Spinal cord (tissue), 10 donors: ENCODE data around the gene TMEM204. TPM values are rescaled to one million over a fixed set of nuclear protein-coding genes. Genes with fewer than 3 reads are reported as not detected.
A peak's percentile ranks its signal among the peaks of the same experiment; 100 is the strongest.

Experiments used
- DNase-seq, 6 donors: peaks; one replicate each; pipeline versions ENCODE4 v3.0.0 to v3.0.0-alpha.2; 2013 to 2015; ENCODE audit warnings: low spot score in 6 of 6, low read depth in 4 of 6
- H3K27ac ChIP-seq: one replicate; pipeline ENCODE4 v1.5.1; 2013; ENCODE audit warnings: low read depth, low read length, control low read depth
- H3K27me3 ChIP-seq: one replicate; pipeline ENCODE4 v1.6.1; 2013; ENCODE audit warnings: low read length; ENCODE audit not compliant: control insufficient read depth, insufficient read depth
- H3K36me3 ChIP-seq: one replicate; pipeline ENCODE4 v1.6.1; 2013; ENCODE audit warnings: low read length; ENCODE audit not compliant: control insufficient read depth, insufficient read depth
- H3K4me1 ChIP-seq: one replicate; pipeline ENCODE4 v1.6.1; 2013; ENCODE audit warnings: low read length; ENCODE audit not compliant: control insufficient read depth, insufficient read depth
- H3K4me3 ChIP-seq: one replicate; pipeline ENCODE4 v1.5.1; 2013; ENCODE audit warnings: low read depth, low read length, control low read depth
- H3K9me3 ChIP-seq: one replicate; pipeline ENCODE4 v1.6.1; 2013; ENCODE audit warnings: low read length; ENCODE audit not compliant: control insufficient read depth, insufficient read depth
- WGBS: methylation state at CpG from one replicate; pipeline ENCODE4 v1.1.5; 2013; ENCODE audit warnings: missing lambda C conversion rate; ENCODE audit not compliant: insufficient coverage; 5-methylcytosine and 5-hydroxymethylcytosine counted together
- polyA plus RNA-seq, 2 donors: library from polyadenylated mRNA; unstranded; fragments of 120-200 nt; gene quantifications; one replicate each; pipeline ENCODE4 v1.2.1, GENCODE V29; 2013; ENCODE audit not compliant: insufficient read length in 2 of 2
- total RNA-seq, 2 donors: library from RNA; depleted of rRNA in 1 of 2; stranded (reverse); fragments of 120-200 nt in 1 of 2; fragments of >200 nt in 1 of 2; gene quantifications; one replicate each; pipeline versions ENCODE4 v1.2.3 to v1.2.4, GENCODE V29; 2013 to 2014
- donor health status: healthy.

The TMEM204 gene
- total and polyA plus RNA-seq, 4 donors = 3.0 to 18.8 (median 9.3) TPM

- H3K4me3 ChIP-seq = no peak overlapping the region
- H3K4me1 ChIP-seq = peaks cover 2% of the 10 kb centered on the region
- peak overlapping the region; percentile 16 for H3K27ac ChIP-seq
- no peaks in the 10 kb centered on the region for H3K9me3 ChIP-seq
- 94% methylated on average over 15 of the region's 19 CpGs for whole genome bisulfite sequencing
- peak in 1 of 6 donors; percentile 35 for DNase-seq
- H3K36me3 ChIP-seq = peaks cover 87% of the 10 kb centered on the region
- no peaks in the 10 kb centered on the region for H3K27me3 ChIP-seq
These were observed 20.7 kb downstream of the TMEM204 start for GRCh38 chr16:1553946-1554825.

GRCh38 chr16:1554826-1555445 lies 21.5 kb downstream of the TMEM204 start:
- Histone ChIP-seq H3K4me3 (no peak overlapping the region), H3K9me3 (no peaks in the 10 kb centered on the region), H3K36me3 (peaks cover 87% of the 10 kb centered on the region), H3K27me3 (no peaks in the 10 kb centered on the region), H3K27ac (peak overlapping the region; percentile 16), H3K4me1 (no peaks in the 10 kb centered on the region)
- DNase-seq = no peak
- WGBS = 96% methylated on average over 30 of the region's 34 CpGs

GRCh38 chr16:1556254-1556653 lies 22.8 kb downstream of the TMEM204 start:
- Histone ChIP-seq H3K36me3 (peaks cover 89% of the 10 kb centered on the region), H3K4me3 (no peak overlapping the region), H3K27me3 (no peaks in the 10 kb centered on the region), H3K9me3 (no peaks in the 10 kb centered on the region), H3K4me1 (no peaks in the 10 kb centered on the region), H3K27ac (peak overlapping the region; percentile 80)
- DNase-seq = peak in 1 of 6 donors; percentile 70
- 79% methylated on average over 12 of the region's 13 CpGs for WGBS

DNA sequence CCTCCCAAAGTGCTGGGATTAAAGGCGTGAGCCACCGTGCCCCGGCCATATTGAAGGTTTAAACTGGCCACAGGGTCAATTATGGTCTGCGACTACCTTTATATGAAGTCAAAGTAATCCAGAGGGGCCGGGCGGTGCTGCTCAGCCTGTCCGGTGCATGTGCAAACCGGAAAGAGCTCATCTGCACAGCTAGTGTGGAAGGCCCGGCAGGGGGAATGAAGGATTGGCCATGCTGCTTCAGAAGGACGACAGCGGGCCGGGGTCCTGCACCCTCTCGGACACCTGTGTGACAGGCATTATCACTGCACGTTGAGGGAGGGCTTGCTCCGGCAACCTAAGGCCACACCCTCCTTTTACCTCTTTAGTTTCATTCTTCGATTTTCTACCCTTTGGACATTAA lies 23.6 kb downstream of the TMEM204 start:
- Histone ChIP-seq H3K36me3 (peaks cover 88% of the 10 kb centered on the region), H3K27me3 (no peaks in the 10 kb centered on the region), H3K9me3 (no peaks in the 10 kb centered on the region), H3K27ac (peak overlapping the region; percentile 80), H3K4me3 (no peak overlapping the region), H3K4me1 (no peaks in the 10 kb centered on the region)
- DNase-seq = no peak
- 95% methylated on average over 12 of the region's 16 CpGs for WGBS

DNA sequence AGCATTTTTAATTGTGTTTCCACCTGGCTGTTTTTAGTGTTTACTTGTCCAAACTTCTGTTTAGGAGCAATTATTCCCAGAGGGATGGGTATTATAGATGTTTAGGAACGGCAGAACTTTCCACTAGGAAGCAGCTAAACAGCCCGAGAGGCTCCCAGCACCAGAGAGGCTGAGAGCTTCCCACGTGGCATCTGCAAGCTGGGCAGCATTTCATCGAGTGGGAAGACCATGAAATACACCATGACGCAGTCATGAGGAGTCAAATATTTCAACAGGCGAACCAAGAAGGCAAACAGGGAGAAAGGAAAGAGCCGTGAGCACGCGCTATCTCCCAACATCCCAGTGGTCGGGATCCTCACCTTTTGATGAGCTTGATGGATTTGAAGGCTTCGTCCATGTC lies 24.1 kb downstream of the TMEM204 start:
- no peaks in the 10 kb centered on the region for H3K27me3 ChIP-seq
- no peak overlapping the region for H3K4me3 ChIP-seq
- no peak for DNase-seq
- H3K4me1 ChIP-seq = no peaks in the 10 kb centered on the region
- no peak overlapping the region for H3K27ac ChIP-seq
- H3K9me3 ChIP-seq = no peaks in the 10 kb centered on the region
- H3K36me3 ChIP-seq = peaks cover 90% of the 10 kb centered on the region
- WGBS = 94% methylated on average over 11 of the region's 11 CpGs

DNA sequence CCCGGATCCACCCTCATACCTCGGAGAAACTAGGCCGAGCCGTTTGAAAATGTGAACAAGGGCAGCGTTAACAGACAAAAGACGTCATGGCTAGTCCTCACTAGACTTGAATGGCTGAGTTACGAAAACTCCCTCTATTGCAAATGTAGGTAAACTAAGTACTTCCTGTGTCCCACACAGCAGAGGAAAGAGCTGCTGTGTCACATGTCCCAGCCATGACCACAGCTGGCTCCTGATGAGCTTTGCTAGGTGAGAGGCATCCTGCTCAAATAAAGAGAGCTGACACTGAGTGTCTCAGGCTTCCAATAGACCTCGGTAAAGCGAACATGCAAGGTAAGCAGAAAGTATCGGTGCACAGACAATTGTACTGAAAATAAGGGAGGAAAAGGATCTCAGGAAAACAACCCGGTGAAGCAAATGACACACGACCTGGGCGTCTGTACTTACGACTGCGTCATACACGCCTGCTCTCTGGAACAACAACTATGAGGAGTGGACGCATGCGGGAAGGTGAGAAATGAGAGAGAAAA lies 26.0 kb downstream of the TMEM204 start:
- Histone ChIP-seq H3K4me3 (no peak overlapping the region), H3K9me3 (no peaks in the 10 kb centered on the region), H3K27ac (no peak overlapping the region), H3K36me3 (peaks cover 93% of the 10 kb centered on the region), H3K4me1 (no peaks in the 10 kb centered on the region), H3K27me3 (no peaks in the 10 kb centered on the region)
- WGBS = 95% methylated on average over 11 of the region's 18 CpGs
- no peak for DNase-seq

DNA sequence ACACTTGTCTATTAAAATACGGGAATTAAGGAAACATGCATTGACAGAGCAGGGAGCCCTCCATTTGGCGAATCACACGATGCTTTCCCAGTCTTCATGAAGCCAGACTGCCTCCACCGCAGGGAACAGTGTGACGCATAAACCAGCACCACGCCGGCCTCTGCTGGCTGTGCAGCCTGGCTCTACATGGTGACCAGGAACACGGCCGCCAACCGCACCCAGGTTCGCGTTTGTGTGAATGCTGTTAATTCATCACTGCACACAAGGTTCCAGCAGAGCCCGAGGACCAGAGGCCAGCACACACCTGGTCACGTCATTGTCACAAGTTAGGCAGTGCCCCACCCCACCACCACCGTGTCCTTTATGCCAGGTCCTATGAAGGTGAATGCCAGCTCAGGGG lies 26.7 kb downstream of the TMEM204 start:
- DNase-seq = no peak
- peaks cover 93% of the 10 kb centered on the region for H3K36me3 ChIP-seq
- H3K27me3 ChIP-seq = no peaks in the 10 kb centered on the region
- H3K4me1 ChIP-seq = no peaks in the 10 kb centered on the region
- no peak overlapping the region for H3K27ac ChIP-seq
- H3K9me3 ChIP-seq = no peaks in the 10 kb centered on the region
- no peak overlapping the region for H3K4me3 ChIP-seq
- 95% methylated on average over 14 of the region's 15 CpGs for WGBS

- Histone ChIP-seq H3K9me3 (no peaks in the 10 kb centered on the region), H3K36me3 (peaks cover 91% of the 10 kb centered on the region), H3K4me1 (no peaks in the 10 kb centered on the region), H3K4me3 (no peak overlapping the region), H3K27ac (no peak overlapping the region), H3K27me3 (no peaks in the 10 kb centered on the region)
- no peak for DNase-seq
- WGBS = 87% methylated on average over 12 of the region's 12 CpGs
These were observed 27.4 kb downstream of the TMEM204 start for GRCh38 chr16:1560866-1561265.

DNA sequence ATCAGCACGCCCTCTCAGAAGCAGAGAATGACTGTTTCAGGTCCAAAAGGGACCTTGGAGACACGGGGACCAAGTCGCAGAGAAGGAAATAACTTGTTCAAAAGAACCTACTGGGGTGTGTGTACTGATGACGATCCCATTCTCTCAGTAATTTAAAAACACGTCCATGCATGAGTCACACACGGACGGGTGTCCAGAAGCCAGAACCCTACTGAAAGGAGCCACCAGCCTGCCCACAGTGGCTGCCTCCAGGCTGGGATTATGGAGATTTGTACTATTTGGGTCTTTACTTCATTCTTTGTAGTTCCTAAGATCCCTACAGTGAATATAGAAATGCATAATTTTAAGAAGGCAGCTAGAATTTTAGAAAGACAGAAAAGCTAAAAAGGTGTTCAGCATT lies 27.8 kb downstream of the TMEM204 start:
- no peaks in the 10 kb centered on the region for H3K9me3 ChIP-seq
- no peaks in the 10 kb centered on the region for H3K27me3 ChIP-seq
- WGBS = 96% methylated on average over 3 of the region's 7 CpGs
- no peak overlapping the region for H3K27ac ChIP-seq
- H3K36me3 ChIP-seq = peaks cover 91% of the 10 kb centered on the region
- no peak overlapping the region for H3K4me3 ChIP-seq
- DNase-seq = no peak
- no peaks in the 10 kb centered on the region for H3K4me1 ChIP-seq
